ENCODE results near the gene KPNA5.

KPNA5 gene

DNA sequence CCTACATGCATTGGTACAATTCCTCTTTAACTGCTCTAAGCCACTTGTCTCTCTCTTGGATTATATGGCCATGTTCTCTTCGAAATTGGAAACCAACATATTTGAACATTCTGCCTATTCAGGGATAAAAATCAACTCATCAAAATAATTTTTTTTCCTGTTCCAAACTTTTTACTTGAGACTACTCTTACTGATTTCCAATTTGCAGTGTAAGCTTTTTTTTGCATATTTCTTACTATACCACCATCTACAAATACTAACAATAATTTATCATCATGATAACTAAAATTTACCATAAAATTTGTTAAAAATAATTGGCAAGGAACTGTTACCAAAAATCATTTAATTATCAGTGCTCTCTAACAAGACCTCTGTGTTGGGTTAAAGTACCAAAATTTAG, 91.4 kb downstream of the KPNA5 start:
- Histone ChIP-seq H3K27ac (no peak overlapping the region), H3K36me3 (no peaks in the 10 kb centered on the region), H3K4me1 (ENCODE audit: control insufficient read depth in 1 of 2, insufficient read depth in 1 of 2, low read depth in 1 of 2, low read length in 1 of 2) (no peaks in the 10 kb centered on the region), H3K27me3 (peaks cover 36% of the 10 kb centered on the region), H3K4me3 (ENCODE audit: low read depth in 1 of 2, low read length in 1 of 2) (no peak overlapping the region), H3K9me3 (no peaks in the 10 kb centered on the region)
- TF ChIP-seq, protein P1, sequence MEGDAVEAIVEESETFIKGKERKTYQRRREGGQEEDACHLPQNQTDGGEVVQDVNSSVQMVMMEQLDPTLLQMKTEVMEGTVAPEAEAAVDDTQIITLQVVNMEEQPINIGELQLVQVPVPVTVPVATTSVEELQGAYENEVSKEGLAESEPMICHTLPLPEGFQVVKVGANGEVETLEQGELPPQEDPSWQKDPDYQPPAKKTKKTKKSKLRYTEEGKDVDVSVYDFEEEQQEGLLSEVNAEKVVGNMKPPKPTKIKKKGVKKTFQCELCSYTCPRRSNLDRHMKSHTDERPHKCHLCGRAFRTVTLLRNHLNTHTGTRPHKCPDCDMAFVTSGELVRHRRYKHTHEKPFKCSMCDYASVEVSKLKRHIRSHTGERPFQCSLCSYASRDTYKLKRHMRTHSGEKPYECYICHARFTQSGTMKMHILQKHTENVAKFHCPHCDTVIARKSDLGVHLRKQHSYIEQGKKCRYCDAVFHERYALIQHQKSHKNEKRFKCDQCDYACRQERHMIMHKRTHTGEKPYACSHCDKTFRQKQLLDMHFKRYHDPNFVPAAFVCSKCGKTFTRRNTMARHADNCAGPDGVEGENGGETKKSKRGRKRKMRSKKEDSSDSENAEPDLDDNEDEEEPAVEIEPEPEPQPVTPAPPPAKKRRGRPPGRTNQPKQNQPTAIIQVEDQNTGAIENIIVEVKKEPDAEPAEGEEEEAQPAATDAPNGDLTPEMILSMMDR (IDR thresholded peaks at IDR 0.05), result no peak

DNA sequence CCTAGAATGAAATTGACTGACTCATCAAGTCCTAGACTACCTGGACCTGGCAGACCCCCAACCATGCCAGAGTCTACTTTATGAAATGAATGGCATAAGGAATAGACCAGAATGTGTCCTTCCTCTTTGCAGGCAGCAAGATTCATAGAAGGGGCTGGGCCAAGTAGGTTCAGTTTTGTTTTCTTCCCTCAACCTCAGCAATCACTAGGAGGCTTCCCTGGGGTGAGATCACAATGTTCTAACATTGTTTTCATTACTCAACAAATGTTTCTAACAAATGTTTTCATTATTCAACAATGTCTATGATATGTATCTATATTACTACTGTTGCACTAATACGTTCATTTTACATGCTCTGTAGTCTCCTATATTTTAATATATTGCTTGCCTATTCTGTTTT, 92.9 kb downstream of the KPNA5 start:
- TF ChIP-seq, protein P1 (IDR thresholded peaks at IDR 0.05), result no peak
- no peaks in the 10 kb centered on the region for H3K9me3 ChIP-seq
- no peaks in the 10 kb centered on the region for H3K4me1 ChIP-seq (ENCODE audit: control insufficient read depth in 1 of 2, insufficient read depth in 1 of 2, low read depth in 1 of 2, low read length in 1 of 2)
- H3K36me3 ChIP-seq, result no peaks in the 10 kb centered on the region
- H3K4me3 ChIP-seq (ENCODE audit: low read depth in 1 of 2, low read length in 1 of 2), result no peak overlapping the region
- H3K27ac ChIP-seq, result no peak overlapping the region
- peaks cover 28% of the 10 kb centered on the region for H3K27me3 ChIP-seq

DNA sequence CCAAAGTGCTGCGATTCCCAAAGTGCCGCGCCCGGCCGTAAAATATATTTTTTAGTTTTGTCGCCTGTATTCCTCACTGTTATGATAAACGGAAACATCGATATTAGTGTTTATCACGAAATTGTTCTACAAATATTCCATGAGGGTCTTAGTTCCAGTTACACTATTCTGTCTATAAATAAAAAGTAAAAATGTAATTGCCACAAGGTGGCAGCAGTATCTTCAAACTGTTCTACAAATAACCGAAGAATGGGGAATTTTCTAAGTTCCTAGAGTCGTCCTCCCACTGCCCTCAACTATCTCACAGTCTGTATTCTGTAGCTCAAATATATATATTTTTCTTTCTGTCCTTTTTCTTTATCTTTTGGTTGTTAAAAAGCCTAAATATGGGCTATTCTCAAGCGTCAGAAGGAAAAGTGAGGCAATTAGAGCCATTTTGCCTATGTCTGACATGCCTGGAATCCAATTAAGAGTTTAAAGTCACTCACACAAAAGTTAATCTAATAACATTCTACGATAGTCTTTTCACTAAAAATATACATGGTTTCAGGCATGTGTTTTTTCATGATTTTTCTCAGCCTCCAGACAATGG, 98.7 kb downstream of the KPNA5 start:
- Histone ChIP-seq H3K27ac (no peak overlapping the region), H3K27me3 (peaks cover 48% of the 10 kb centered on the region), H3K36me3 (no peaks in the 10 kb centered on the region), H3K9me3 (no peaks in the 10 kb centered on the region), H3K4me1 (ENCODE audit: control insufficient read depth in 1 of 2, insufficient read depth in 1 of 2, low read depth in 1 of 2, low read length in 1 of 2) (no peaks in the 10 kb centered on the region), H3K4me3 (ENCODE audit: low read depth in 1 of 2, low read length in 1 of 2) (no peak overlapping the region)
- TF ChIP-seq, protein P1 (IDR thresholded peaks at IDR 0.05), result no peak

DNA sequence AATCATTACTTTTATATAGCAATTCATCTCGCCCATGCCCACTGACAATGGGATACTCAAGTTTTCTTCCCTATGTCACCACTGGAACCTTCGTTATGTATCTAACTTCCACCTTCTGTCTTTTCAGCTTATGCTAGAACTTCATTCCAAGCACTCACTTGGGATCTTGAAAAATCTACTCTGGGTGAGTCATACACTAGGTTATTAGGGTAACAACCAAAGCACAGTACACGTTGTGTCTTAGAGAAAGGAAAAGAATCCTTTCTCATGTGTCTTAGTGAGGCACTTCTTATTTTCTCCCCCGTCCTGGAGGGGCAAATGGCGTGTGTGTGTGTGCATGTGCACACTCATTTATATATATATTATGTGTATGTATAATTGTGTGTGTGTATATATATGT, 102.8 kb downstream of the KPNA5 start:
- TF ChIP-seq, protein P1 (IDR thresholded peaks at IDR 0.05), result no peak

More for the DNA sequence above, 102.8 kb downstream of the KPNA5 start:
- no peak overlapping the region for H3K4me3 ChIP-seq (ENCODE audit: low read depth in 1 of 2, low read length in 1 of 2)
- no peak overlapping the region for H3K27ac ChIP-seq
- H3K36me3 ChIP-seq, result no peaks in the 10 kb centered on the region
- no peaks in the 10 kb centered on the region for H3K9me3 ChIP-seq
- peaks cover 46% of the 10 kb centered on the region for H3K27me3 ChIP-seq
- H3K4me1 ChIP-seq (ENCODE audit: control insufficient read depth in 1 of 2, insufficient read depth in 1 of 2, low read depth in 1 of 2, low read length in 1 of 2), result no peaks in the 10 kb centered on the region
